ENCODE results near the gene DIAPH3. TPM values are rescaled to one million over a fixed set of nuclear protein-coding genes. Genes with fewer than 3 reads are reported as not detected.

DIAPH3 gene
- total and polyA plus RNA-seq, 2 of the 4 experiments (the other 2 are of a cell fraction), result 8.9 to 9.3 TPM

DNA sequence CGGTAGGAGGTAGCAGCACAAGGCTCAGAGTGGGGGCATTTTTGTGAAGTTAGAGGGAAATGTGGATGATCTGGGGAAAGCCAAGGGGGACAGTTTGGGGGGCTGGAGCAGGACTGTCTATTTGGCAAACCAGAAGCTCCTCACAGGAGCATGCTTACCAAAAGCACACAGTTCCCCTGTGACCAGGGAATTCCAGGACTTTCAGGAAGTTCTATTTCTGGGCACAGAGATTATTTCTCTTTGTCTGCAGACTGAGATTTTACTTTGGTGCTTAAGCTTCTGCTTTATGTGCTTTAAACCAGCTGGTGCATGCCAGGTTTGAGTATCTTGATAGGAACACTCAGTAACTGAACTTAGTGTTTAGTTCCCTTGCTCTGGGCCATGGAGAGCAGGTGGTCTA, 525.3 kb downstream of the DIAPH3 start:
- ChIA-PET CTCF (no interaction called here), POLR2A (ENCODE audit: unreplicated experiment) (no interaction called here)
- H3K9ac ChIP-seq (ENCODE audit: low read depth, low read length), result no peak overlapping the region
- H3K56ac ChIP-seq (ENCODE audit: extremely low read depth, insufficient read depth, low read length), result no peak overlapping the region
- H4K5ac ChIP-seq (ENCODE audit: low read depth, low read length), result no peak overlapping the region
- H4K91ac ChIP-seq (ENCODE audit: insufficient read depth, low read depth, low read length), result no peak overlapping the region
- no peaks in the 10 kb centered on the region for H3K9me1 ChIP-seq (ENCODE audit: insufficient read depth, low read length)
- no peak overlapping the region for H4K8ac ChIP-seq (ENCODE audit: low read depth in 2 of 2, low read length in 2 of 2)
- no peak overlapping the region for H2BK120ac ChIP-seq (ENCODE audit: low read depth, low read length)
- H2AFZ ChIP-seq (replicated peaks; ENCODE audit: low read length, poor library complexity), result no peak overlapping the region
- no peak for DNase-seq
- H2AK9ac ChIP-seq (replicated peaks; ENCODE audit: low read depth, low read length, poor library complexity), result no peak overlapping the region
- no peak overlapping the region for H2BK15ac ChIP-seq (ENCODE audit: low read depth, low read length)
- in situ Hi-C loops (cut with MboI; ENCODE audit: low sequenced_read_pairs), result no loop called here
- WGBS, 2 experiments (ENCODE audit: extremely low coverage in 2 of 2, insufficient read length in 1 of 2), result no CpG with 5 or more reads among the region's 1 CpG
- no TSS peak for BruUV-seq (replicated peaks)
- H3K27ac ChIP-seq (ENCODE audit: insufficient read depth, low read length), result no peak overlapping the region
- H3K4me2 ChIP-seq (ENCODE audit: low read depth, low read length), result no peak overlapping the region
- TF ChIP-seq MAFK (IDR thresholded peaks at IDR 0.05; ENCODE audit: low read depth, low read length) (no peak), SMC3 (IDR thresholded peaks at IDR 0.05; ENCODE audit: low read depth, low read length) (no peak), RCOR1 (IDR thresholded peaks at IDR 0.05; ENCODE audit: insufficient replicate concordance, low read length) (no peak), MAZ (IDR thresholded peaks at IDR 0.05; ENCODE audit: borderline replicate concordance, low read depth, low read length) (no peak), FOS (IDR thresholded peaks at IDR 0.05; ENCODE audit: low read depth, low read length) (no peak), POLR2A (IDR thresholded peaks at IDR 0.05; ENCODE audit: low read depth, low read length) (no peak), CHD1 (IDR thresholded peaks at IDR 0.05; ENCODE audit: low read depth, low read length) (no peak), RFX5 (IDR thresholded peaks at IDR 0.05; ENCODE audit: low read depth, low read length) (no peak), CEBPB (IDR thresholded peaks at IDR 0.05; ENCODE audit: low read depth, low read length) (no peak), BHLHE40 (IDR thresholded peaks at IDR 0.05; ENCODE audit: low read depth, low read length) (no peak), MXI1 (IDR thresholded peaks at IDR 0.05; ENCODE audit: borderline replicate concordance, low read depth, low read length) (no peak), NFE2L2 (IDR thresholded peaks at IDR 0.05; ENCODE audit: low read depth, low read length) (no peak), RAD21 (IDR thresholded peaks at IDR 0.05; ENCODE audit: low read length) (no peak)
- TF ChIP-seq, protein P1, sequence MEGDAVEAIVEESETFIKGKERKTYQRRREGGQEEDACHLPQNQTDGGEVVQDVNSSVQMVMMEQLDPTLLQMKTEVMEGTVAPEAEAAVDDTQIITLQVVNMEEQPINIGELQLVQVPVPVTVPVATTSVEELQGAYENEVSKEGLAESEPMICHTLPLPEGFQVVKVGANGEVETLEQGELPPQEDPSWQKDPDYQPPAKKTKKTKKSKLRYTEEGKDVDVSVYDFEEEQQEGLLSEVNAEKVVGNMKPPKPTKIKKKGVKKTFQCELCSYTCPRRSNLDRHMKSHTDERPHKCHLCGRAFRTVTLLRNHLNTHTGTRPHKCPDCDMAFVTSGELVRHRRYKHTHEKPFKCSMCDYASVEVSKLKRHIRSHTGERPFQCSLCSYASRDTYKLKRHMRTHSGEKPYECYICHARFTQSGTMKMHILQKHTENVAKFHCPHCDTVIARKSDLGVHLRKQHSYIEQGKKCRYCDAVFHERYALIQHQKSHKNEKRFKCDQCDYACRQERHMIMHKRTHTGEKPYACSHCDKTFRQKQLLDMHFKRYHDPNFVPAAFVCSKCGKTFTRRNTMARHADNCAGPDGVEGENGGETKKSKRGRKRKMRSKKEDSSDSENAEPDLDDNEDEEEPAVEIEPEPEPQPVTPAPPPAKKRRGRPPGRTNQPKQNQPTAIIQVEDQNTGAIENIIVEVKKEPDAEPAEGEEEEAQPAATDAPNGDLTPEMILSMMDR (conservative IDR thresholded peaks at IDR 0.05; ENCODE audit: low read depth, low read length), result no peak
- TF ChIP-seq, protein P2, sequence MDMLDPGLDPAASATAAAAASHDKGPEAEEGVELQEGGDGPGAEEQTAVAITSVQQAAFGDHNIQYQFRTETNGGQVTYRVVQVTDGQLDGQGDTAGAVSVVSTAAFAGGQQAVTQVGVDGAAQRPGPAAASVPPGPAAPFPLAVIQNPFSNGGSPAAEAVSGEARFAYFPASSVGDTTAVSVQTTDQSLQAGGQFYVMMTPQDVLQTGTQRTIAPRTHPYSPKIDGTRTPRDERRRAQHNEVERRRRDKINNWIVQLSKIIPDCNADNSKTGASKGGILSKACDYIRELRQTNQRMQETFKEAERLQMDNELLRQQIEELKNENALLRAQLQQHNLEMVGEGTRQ (IDR thresholded peaks at IDR 0.05; ENCODE audit: low read depth, low read length), result no peak
- TF ChIP-seq, protein P3, sequence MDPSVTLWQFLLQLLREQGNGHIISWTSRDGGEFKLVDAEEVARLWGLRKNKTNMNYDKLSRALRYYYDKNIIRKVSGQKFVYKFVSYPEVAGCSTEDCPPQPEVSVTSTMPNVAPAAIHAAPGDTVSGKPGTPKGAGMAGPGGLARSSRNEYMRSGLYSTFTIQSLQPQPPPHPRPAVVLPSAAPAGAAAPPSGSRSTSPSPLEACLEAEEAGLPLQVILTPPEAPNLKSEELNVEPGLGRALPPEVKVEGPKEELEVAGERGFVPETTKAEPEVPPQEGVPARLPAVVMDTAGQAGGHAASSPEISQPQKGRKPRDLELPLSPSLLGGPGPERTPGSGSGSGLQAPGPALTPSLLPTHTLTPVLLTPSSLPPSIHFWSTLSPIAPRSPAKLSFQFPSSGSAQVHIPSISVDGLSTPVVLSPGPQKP (IDR thresholded peaks at IDR 0.05; ENCODE audit: borderline replicate concordance, low read depth, low read length), result no peak
- ATAC-seq (ENCODE audit: low read depth), result no peak
- dilution Hi-C loops (cut with HindIII; ENCODE audit: low sequenced_read_pairs, unreplicated experiment), result no loop called here
- no peaks in the 10 kb centered on the region for H3K9me3 ChIP-seq (ENCODE audit: control insufficient read depth, insufficient read depth, low read length)
- H3K18ac ChIP-seq (ENCODE audit: low read depth, low read length), result no peak overlapping the region
- H2AK5ac ChIP-seq (ENCODE audit: low read depth, low read length), result no peak overlapping the region
- H3K4me1 ChIP-seq (ENCODE audit: control insufficient read depth, insufficient read depth, low read length), result no peaks in the 10 kb centered on the region
- H3K23ac ChIP-seq (ENCODE audit: low read depth, low read length), result no peak overlapping the region
- H3K4ac ChIP-seq (ENCODE audit: low read depth, low read length), result no peak overlapping the region
- H2BK20ac ChIP-seq (ENCODE audit: low read depth, low read length), result no peak overlapping the region
- no peak overlapping the region for H3K14ac ChIP-seq (replicated peaks; ENCODE audit: low read depth, low read length)
- no peak overlapping the region for H2BK5ac ChIP-seq (ENCODE audit: low read depth, low read length, poor library complexity, severe bottlenecking)
- peaks cover 17% of the 10 kb centered on the region for H3K27me3 ChIP-seq (ENCODE audit: control insufficient read depth, insufficient read depth, low read length)
- no peaks in the 10 kb centered on the region for H3K79me1 ChIP-seq (ENCODE audit: low read depth in 1 of 2, low read length in 2 of 2)
- intact Hi-C loops (cut with micrococcal nuclease), result no loop called here
- H3K36me3 ChIP-seq (ENCODE audit: control insufficient read depth, insufficient read depth, low read length), result no peaks in the 10 kb centered on the region
- H3K4me3 ChIP-seq (ENCODE audit: insufficient read depth, low read depth, low read length), result no peak overlapping the region
- no peaks in the 10 kb centered on the region for H4K20me1 ChIP-seq (ENCODE audit: insufficient read depth, low read length)
